Epithelial cell of proximal tubule (primary cell): Measurements from ENCODE around the gene PRKN. TPM values are rescaled to one million over a fixed set of nuclear protein-coding genes. Genes with fewer than 3 reads are reported as not detected.

Experiments
- DNase-seq: peaks from one replicate; pipeline ENCODE4 v3.0.0-alpha.2; 2011; ENCODE audit warnings: low read depth
- H3K4me3 ChIP-seq: 2 replicates; pipeline ENCODE4 v1.5.1; 2011; ENCODE audit warnings: low read depth, mild to moderate bottlenecking, low read length
- CTCF ChIP-seq: conservative IDR thresholded peaks from 2 replicates; pipeline ENCODE4 v1.5.1; 2012; ENCODE audit warnings: low read depth, mild to moderate bottlenecking, low read length
- total RNA-seq: library from RNA; depleted of rRNA; stranded (reverse); fragments of >200 nt; gene quantifications from 2 replicates; pipeline ENCODE4 v1.2.3, GENCODE V29; 2015

PRKN gene
- total RNA-seq, 1 donor from 2014 or later: 0.58 TPM

- DNase-seq: no peak
- H3K4me3 ChIP-seq: no peak overlapping the region
- no peak for TF ChIP-seq CTCF
These were observed 548.9 kb downstream of the PRKN start for GRCh38 chr6:162178666-162179065.

- H3K4me3 ChIP-seq: no peak overlapping the region
- no peak for DNase-seq
- no peak for TF ChIP-seq CTCF
These were observed 549.3 kb downstream of the PRKN start for GRCh38 chr6:162178266-162178665.

GRCh38 chr6:162177746-162178145 is 549.8 kb downstream of the PRKN start:
- no peak for DNase-seq
- TF ChIP-seq CTCF: peak; percentile 79

GRCh38 chr6:162173466-162173865 is 554.1 kb downstream of the PRKN start:
- DNase-seq: no peak
- no peak for TF ChIP-seq CTCF
- H3K4me3 ChIP-seq: no peak overlapping the region

More at GRCh38 chr6:162177746-162178145, 549.8 kb downstream of the PRKN start:
- no peak overlapping the region for H3K4me3 ChIP-seq

- no peak for TF ChIP-seq CTCF
- DNase-seq: no peak
- H3K4me3 ChIP-seq: no peak overlapping the region
These were observed 562.1 kb downstream of the PRKN start for GRCh38 chr6:162165479-162165878.

GRCh38 chr6:162157167-162157870 is 570.2 kb downstream of the PRKN start:
- TF ChIP-seq CTCF: no peak
- no peak overlapping the region for H3K4me3 ChIP-seq
- no peak for DNase-seq

- no peak for TF ChIP-seq CTCF
- DNase-seq: no peak
- no peak overlapping the region for H3K4me3 ChIP-seq
These were observed 571.4 kb downstream of the PRKN start for GRCh38 chr6:162156146-162156545.
